Neural cell (in vitro differentiated cells): ENCODE data around the gene CYP2E1.

Experiments used
- CTCF ChIP-seq: fragments of 450-650 bp; IDR thresholded peaks from 2 replicates; pipeline ENCODE4 v1.5.1; 2014; ENCODE audit warnings: antibody characterized with exemption, mild to moderate bottlenecking, moderate library complexity; ENCODE audit not compliant: poor library complexity, severe bottlenecking
- EP300 ChIP-seq: fragments of 450-650 bp; conservative IDR thresholded peaks from 2 replicates; pipeline ENCODE4 v1.6.1; 2014; ENCODE audit warnings: antibody characterized with exemption, mild to moderate bottlenecking, moderate library complexity; ENCODE audit not compliant: poor library complexity, severe bottlenecking
- EZH2 ChIP-seq: fragments of 200-600, 300-800 bp; shearing (Covaris generic), sonication (generic); IDR thresholded peaks from 2 replicates; pipeline ENCODE4 v1.6.1; 2014; ENCODE audit warnings: antibody characterized with exemption, low read length, borderline replicate concordance, mild to moderate bottlenecking; ENCODE audit not compliant: insufficient read depth, poor library complexity, severe bottlenecking
- MXI1 ChIP-seq: fragments of 450-650 bp; conservative IDR thresholded peaks from 2 replicates; pipeline ENCODE4 v1.6.1; 2014; ENCODE audit warnings: antibody characterized with exemption, mild to moderate bottlenecking; ENCODE audit not compliant: poor library complexity, severe bottlenecking
- POLR2AphosphoS5 ChIP-seq: IDR thresholded peaks from 2 replicates; pipeline ENCODE4 v1.6.1; 2012
- RAD21 ChIP-seq: fragments of 450-650 bp; conservative IDR thresholded peaks from 2 replicates; pipeline ENCODE4 v1.6.1; 2014; ENCODE audit warnings: antibody characterized with exemption, mild to moderate bottlenecking, moderate library complexity
- REST ChIP-seq: IDR thresholded peaks from 2 replicates; pipeline ENCODE4 v1.6.1; 2012; ENCODE audit warnings: borderline replicate concordance
- SMC3 ChIP-seq: fragments of 450-650 bp; conservative IDR thresholded peaks from 2 replicates; pipeline ENCODE4 v1.6.1; 2014; ENCODE audit warnings: antibody characterized with exemption, mild to moderate bottlenecking, moderate library complexity; ENCODE audit not compliant: poor library complexity
- TAF1 ChIP-seq: IDR thresholded peaks from 2 replicates; pipeline ENCODE4 v1.6.1; 2012; ENCODE audit warnings: low read depth

GRCh38 chr10:133534417-133534816 is 7.3 kb downstream of the CYP2E1 start:
- TF ChIP-seq REST (no peak), CTCF (no peak), SMC3 (no peak), EZH2 (no peak), EP300 (no peak), RAD21 (no peak), POLR2AphosphoS5 (no peak), TAF1 (no peak), MXI1 (no peak)
